Activated T-helper 2 cell treated with anti-CD3 and anti-CD28 coated beads, Interferon-gamma antibody, Interleukin-2, Interleukin-4, amounts not matched to agents 10 μg/mL and 5 μg/mL and 100 μg/mL, durations not matched to agents 14 hours and 24 hours and 36 hours (primary cell): Measurements from ENCODE around the gene RHBDD1. TPM values are rescaled to one million over a fixed set of nuclear protein-coding genes. Genes with fewer than 3 reads are reported as not detected.

ENCODE experiments used
- DNase-seq: peaks from one replicate; pipeline ENCODE4 v3.0.0; 2021; ENCODE audit warnings: low spot score
- H3K27ac Mint-ChIP-seq: one replicate; pipeline ENCODE4 v1.8.0; 2021; ENCODE audit warnings: mixed read lengths
- H3K27me3 Mint-ChIP-seq: one replicate; pipeline ENCODE4 v1.8.0; 2021; ENCODE audit warnings: low read depth, mixed read lengths
- H3K36me3 Mint-ChIP-seq: one replicate; pipeline ENCODE4 v1.8.0; 2021; ENCODE audit warnings: low read depth, mixed read lengths
- H3K4me1 Mint-ChIP-seq: one replicate; pipeline ENCODE4 v1.8.0; 2021; ENCODE audit warnings: low read depth, mixed read lengths
- H3K4me3 Mint-ChIP-seq: one replicate; pipeline ENCODE4 v1.8.0; 2021; ENCODE audit warnings: low read depth, mild to moderate bottlenecking, moderate library complexity, mixed read lengths
- H3K9me3 Mint-ChIP-seq: one replicate; pipeline ENCODE4 v1.8.0; 2021; ENCODE audit warnings: mixed read lengths
- intact Hi-C: fragments of 100-400 bp; cut with micrococcal nuclease; formaldehyde crosslinking; loops from one replicate; pipeline ENCODE4 v1.15.1; 2023
- total RNA-seq: library from RNA; stranded (reverse); gene quantifications from 2 replicates; pipeline ENCODE4 v1.2.3, GENCODE V29; 2022

The RHBDD1 gene
- total RNA-seq, 1 donor from 2014 or later = 40.9 TPM

- DNase-seq = no peak
- peaks cover 22% of the 10 kb centered on the region for H3K4me1 Mint-ChIP-seq
- intact Hi-C loops = loop anchor here (2.0 kb wide), 2 partner anchors 30 to 68 kb away; no protein-coding TSS in a partner anchor
- no peaks in the 10 kb centered on the region for H3K27me3 Mint-ChIP-seq
- H3K9me3 Mint-ChIP-seq = no peaks in the 10 kb centered on the region
- peaks cover 11% of the 10 kb centered on the region for H3K36me3 Mint-ChIP-seq
- H3K4me3 Mint-ChIP-seq = no peak overlapping the region
- no peak overlapping the region for H3K27ac Mint-ChIP-seq
Observed at GRCh38 chr2:226902041-226902966, 66.5 kb downstream of the RHBDD1 start.

DNA sequence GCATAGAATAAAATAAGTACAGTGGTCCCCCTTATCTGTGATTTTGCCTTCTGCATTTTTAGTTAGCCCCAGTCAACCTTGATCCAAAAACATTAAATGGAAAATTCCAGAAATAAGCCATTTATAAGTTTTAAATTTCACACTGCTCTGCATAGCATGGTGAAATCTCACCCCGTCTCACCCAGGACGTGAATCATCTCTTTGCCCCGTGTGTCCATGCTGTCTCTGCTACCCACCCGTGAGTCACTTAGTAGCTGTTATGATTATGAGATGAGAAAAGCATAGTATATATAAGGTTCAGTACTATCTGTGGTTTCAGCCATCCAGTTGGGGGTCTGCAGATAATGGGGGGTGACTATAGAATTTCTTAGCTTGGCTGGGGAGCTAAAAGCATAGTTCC is 67.3 kb downstream of the RHBDD1 start:
- DNase-seq = no peak
- Mint-ChIP-seq H3K27me3 (no peaks in the 10 kb centered on the region), H3K4me1 (peaks cover 22% of the 10 kb centered on the region), H3K27ac (no peak overlapping the region), H3K9me3 (no peaks in the 10 kb centered on the region), H3K36me3 (peaks cover 9% of the 10 kb centered on the region), H3K4me3 (no peak overlapping the region)
- intact Hi-C loops = loop anchor here (2.0 kb wide), 2 partner anchors 30 to 68 kb away; no protein-coding TSS in a partner anchor

- Mint-ChIP-seq H3K36me3 (peaks cover 10% of the 10 kb centered on the region), H3K4me3 (no peak overlapping the region), H3K9me3 (no peaks in the 10 kb centered on the region), H3K27me3 (no peaks in the 10 kb centered on the region), H3K4me1 (peaks cover 22% of the 10 kb centered on the region), H3K27ac (no peak overlapping the region)
- DNase-seq = no peak
- intact Hi-C loops = no loop called here
Observed at GRCh38 chr2:226904592-226904991, 68.7 kb downstream of the RHBDD1 start.

- H3K36me3 Mint-ChIP-seq = peaks cover 13% of the 10 kb centered on the region
- no peaks in the 10 kb centered on the region for H3K9me3 Mint-ChIP-seq
- no peak overlapping the region for H3K4me3 Mint-ChIP-seq
- no peak overlapping the region for H3K27ac Mint-ChIP-seq
- intact Hi-C loops = no loop called here
- H3K27me3 Mint-ChIP-seq = no peaks in the 10 kb centered on the region
- peaks cover 22% of the 10 kb centered on the region for H3K4me1 Mint-ChIP-seq
- no peak for DNase-seq
Observed at GRCh38 chr2:226905718-226906117, 69.9 kb downstream of the RHBDD1 start.

DNA sequence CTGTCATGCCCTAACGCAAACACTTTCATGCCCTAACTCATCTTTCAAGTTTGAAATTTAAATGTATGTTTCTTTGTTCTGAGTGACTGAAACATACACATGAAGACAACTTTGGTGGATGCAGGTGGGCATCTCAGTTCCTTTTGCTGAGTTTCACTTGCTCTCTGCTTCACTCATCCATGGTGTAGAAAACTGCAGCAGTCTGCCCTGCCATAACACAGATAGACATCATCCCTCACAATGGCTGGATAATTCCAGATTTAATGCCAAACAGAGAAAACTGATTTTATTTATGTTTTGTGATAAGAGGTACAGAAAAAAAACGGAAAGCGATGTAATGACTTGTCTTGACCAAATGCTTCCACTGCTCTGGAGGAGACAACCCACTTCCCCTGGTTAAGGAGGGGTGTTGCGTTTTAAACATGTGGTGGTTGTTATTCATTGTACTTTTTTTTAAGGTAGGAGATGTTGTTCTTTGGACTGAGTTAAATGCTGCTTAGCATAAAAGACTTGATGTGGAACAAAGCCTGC is 70.4 kb downstream of the RHBDD1 start:
- Mint-ChIP-seq H3K36me3 (peaks cover 17% of the 10 kb centered on the region), H3K4me1 (peaks cover 22% of the 10 kb centered on the region), H3K4me3 (no peak overlapping the region), H3K27me3 (no peaks in the 10 kb centered on the region), H3K27ac (no peak overlapping the region), H3K9me3 (no peaks in the 10 kb centered on the region)
- intact Hi-C loops = no loop called here
- DNase-seq = no peak

GRCh38 chr2:226909126-226909525 is 73.3 kb downstream of the RHBDD1 start:
- Mint-ChIP-seq H3K4me3 (no peak overlapping the region), H3K27ac (no peak overlapping the region), H3K9me3 (no peaks in the 10 kb centered on the region), H3K36me3 (peaks cover 30% of the 10 kb centered on the region), H3K4me1 (peaks cover 13% of the 10 kb centered on the region), H3K27me3 (no peaks in the 10 kb centered on the region)
- DNase-seq = no peak
- intact Hi-C loops = no loop called here

DNA sequence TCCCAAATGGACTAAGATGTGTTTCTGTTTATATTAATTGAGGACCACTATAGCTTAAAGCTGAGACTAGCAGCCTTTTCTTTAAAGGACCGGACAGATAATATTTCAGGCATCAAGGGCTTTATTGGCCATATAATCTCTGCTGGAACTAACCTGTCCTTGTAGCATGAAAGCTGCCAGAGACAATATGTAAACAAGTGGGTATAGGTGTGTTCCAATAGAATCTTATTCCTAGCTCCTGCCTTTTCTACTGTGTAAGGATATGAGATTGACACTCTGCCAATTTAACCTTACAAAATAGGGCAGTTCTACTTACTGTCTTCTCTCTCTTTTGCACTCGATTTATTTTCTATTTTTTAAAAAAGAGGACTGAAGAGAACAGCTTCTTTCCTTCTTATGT is 74.0 kb downstream of the RHBDD1 start:
- peaks cover 27% of the 10 kb centered on the region for H3K36me3 Mint-ChIP-seq
- no peaks in the 10 kb centered on the region for H3K9me3 Mint-ChIP-seq
- H3K4me1 Mint-ChIP-seq = peaks cover 8% of the 10 kb centered on the region
- no peak overlapping the region for H3K27ac Mint-ChIP-seq
- intact Hi-C loops = no loop called here
- no peaks in the 10 kb centered on the region for H3K27me3 Mint-ChIP-seq
- H3K4me3 Mint-ChIP-seq = no peak overlapping the region
- DNase-seq = no peak

DNA sequence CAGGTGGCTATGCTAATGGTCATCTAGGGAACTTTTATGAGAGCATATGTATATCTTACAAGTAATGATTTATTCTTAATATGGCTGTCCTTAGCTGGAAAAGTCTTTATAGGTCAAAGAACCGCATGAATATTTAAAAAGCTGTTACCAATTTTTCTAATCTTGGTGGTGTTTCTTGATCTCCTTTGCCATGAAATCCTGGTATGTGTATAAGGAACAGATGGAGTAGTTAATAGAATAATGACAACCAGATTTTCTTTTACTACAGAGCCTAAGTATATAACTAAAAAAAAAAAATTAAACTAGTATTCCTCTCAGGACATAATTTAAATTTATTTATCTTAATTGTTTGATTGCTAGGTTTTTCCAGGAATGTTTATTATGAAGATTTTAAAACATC is 74.5 kb downstream of the RHBDD1 start:
- intact Hi-C loops = no loop called here
- no peak for DNase-seq

GRCh38 chr2:226911932-226912331 is 76.1 kb downstream of the RHBDD1 start:
- no peaks in the 10 kb centered on the region for H3K27me3 Mint-ChIP-seq
- intact Hi-C loops = no loop called here
- H3K4me3 Mint-ChIP-seq = no peak overlapping the region
- H3K27ac Mint-ChIP-seq = no peak overlapping the region
- peaks cover 21% of the 10 kb centered on the region for H3K36me3 Mint-ChIP-seq
- peaks cover 5% of the 10 kb centered on the region for H3K4me1 Mint-ChIP-seq
- no peaks in the 10 kb centered on the region for H3K9me3 Mint-ChIP-seq
- DNase-seq = no peak

More for the DNA sequence above, 74.5 kb downstream of the RHBDD1 start:
- Mint-ChIP-seq H3K27me3 (no peaks in the 10 kb centered on the region), H3K9me3 (no peaks in the 10 kb centered on the region), H3K4me3 (no peak overlapping the region), H3K36me3 (peaks cover 27% of the 10 kb centered on the region), H3K27ac (no peak overlapping the region), H3K4me1 (peaks cover 7% of the 10 kb centered on the region)

DNA sequence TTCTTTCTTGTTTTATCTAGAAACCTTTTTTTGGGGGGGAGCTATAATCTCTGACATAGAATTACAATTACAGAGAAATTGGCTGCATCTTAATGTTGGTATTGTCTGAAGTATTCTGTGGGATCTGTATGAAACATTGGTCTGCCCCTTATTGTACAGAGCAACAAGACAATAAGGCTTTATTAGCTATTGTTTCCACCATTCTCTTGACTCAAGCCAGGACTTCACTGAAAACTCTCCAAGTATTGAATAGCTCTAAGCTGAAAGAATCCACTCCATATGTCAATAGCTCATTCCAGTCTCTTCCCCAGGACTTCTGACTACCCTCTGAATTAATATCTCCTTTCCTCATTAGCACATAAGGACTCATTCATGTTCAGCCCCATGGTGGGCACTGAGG is 77.8 kb downstream of the RHBDD1 start:
- intact Hi-C loops = no loop called here
- Mint-ChIP-seq H3K27me3 (no peaks in the 10 kb centered on the region), H3K36me3 (peaks cover 21% of the 10 kb centered on the region), H3K9me3 (no peaks in the 10 kb centered on the region), H3K4me1 (peaks cover 5% of the 10 kb centered on the region), H3K27ac (no peak overlapping the region), H3K4me3 (no peak overlapping the region)
- DNase-seq = no peak

DNA sequence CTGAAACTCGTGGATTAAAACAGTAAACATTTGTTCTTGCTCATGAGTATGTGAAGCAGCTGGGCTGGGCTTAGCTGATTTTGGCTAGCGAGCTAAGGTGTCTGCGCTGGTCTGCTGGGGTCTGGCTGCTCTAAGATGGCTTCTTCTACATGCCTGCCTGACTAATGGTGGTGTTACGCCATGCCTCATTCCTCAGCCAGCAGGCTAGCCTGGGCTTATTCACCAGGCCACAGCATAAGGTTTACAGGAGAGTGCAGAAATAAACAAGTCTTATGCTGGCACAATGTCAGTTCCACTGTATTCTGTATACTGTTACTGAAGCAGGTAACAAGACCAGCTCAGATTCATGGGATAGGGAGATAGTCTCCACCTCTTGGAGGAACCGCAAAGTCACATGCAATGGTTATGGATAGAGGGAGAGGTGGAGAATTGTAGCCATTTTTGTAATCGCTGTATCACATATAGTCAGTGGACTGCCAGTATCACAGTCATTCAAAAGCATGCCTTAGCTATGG is 80.0 kb downstream of the RHBDD1 start:
- H3K9me3 Mint-ChIP-seq = no peaks in the 10 kb centered on the region
- DNase-seq = no peak
- peaks cover 23% of the 10 kb centered on the region for H3K36me3 Mint-ChIP-seq
- H3K4me3 Mint-ChIP-seq = no peak overlapping the region
- no peak overlapping the region for H3K27ac Mint-ChIP-seq
- intact Hi-C loops = no loop called here
- H3K27me3 Mint-ChIP-seq = no peaks in the 10 kb centered on the region
- H3K4me1 Mint-ChIP-seq = peaks cover 5% of the 10 kb centered on the region

DNA sequence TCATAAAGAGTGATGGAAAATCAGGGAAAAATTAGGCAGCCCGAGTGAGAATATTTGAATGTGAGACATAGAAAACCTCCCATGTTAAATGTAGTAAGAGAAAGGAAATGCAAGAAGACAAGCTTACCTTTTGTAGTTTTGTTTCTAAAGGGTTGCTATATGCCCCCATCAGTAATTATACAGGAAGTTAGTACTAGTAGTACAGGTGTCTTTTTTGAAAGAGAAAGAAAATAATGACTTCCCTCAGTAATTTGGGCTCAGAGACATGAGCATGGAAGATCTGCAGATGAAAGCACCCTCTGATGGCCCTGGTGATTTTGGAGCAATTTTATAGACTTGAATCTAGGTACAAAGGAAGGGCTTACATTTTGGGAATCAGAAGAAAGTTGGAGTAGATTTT is 80.8 kb downstream of the RHBDD1 start:
- peaks cover 5% of the 10 kb centered on the region for H3K4me1 Mint-ChIP-seq
- no peak overlapping the region for H3K27ac Mint-ChIP-seq
- intact Hi-C loops = no loop called here
- no peak for DNase-seq
- no peaks in the 10 kb centered on the region for H3K9me3 Mint-ChIP-seq
- peaks cover 20% of the 10 kb centered on the region for H3K36me3 Mint-ChIP-seq
- H3K4me3 Mint-ChIP-seq = no peak overlapping the region
- no peaks in the 10 kb centered on the region for H3K27me3 Mint-ChIP-seq

DNA sequence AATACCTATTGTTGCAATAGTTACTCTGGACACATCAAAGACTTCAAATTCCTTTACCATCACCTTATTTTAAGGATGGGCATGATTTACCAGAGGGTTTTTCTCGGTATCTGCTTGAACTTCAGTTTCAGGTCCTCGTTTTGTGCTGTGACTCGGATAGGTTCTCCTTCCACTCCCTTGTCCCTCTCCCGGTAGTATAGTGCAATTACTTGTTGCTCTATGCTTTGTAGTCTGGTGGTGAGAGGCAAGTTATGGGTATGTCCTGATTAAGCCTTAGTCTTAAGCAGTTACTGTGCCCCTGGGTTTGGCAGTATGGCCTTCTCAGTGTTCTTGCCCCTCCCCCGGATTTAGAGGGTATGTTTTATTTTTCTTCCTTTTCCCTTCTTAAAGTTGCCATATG is 96.6 kb downstream of the RHBDD1 start:
- no peak for DNase-seq
- no peaks in the 10 kb centered on the region for H3K4me1 Mint-ChIP-seq
- no peak overlapping the region for H3K4me3 Mint-ChIP-seq
- no peak overlapping the region for H3K27ac Mint-ChIP-seq
- intact Hi-C loops = no loop called here
- H3K9me3 Mint-ChIP-seq = no peaks in the 10 kb centered on the region
- no peaks in the 10 kb centered on the region for H3K27me3 Mint-ChIP-seq
- no peaks in the 10 kb centered on the region for H3K36me3 Mint-ChIP-seq
